ENCODE results near the gene ANP32A.
"Not testable (repeated sequence)": the region's sequence is repeated elsewhere in the genome, so short reads cannot be mapped to it uniquely, and the experiment has no call there.

- TF ChIP-seq CTCF, POLR2A, POLR2AphosphoS5 (IDR thresholded peaks at IDR 0.05): not testable (repeated sequence)
These were observed 38.0 kb upstream of the ANP32A start for GRCh38 chr15:68858666-68859065.
